Posterior cingulate gyrus (tissue), 11 donors: ENCODE data around the gene ST3GAL3.
"Not testable (repeated sequence)": the region's sequence is repeated elsewhere in the genome, so short reads cannot be mapped to it uniquely, and the experiment has no call there.

Experiments used
- DNase-seq, 10 donors: peaks; one replicate each; pipeline versions ENCODE4 v3.0.0 to v3.0.0-alpha.2; 2020 to 2021; ENCODE audit warnings: mixed read lengths in 3 of 10
- intact Hi-C: fragments of 100-400 bp; cut with DNase I; formaldehyde crosslinking; loops from one replicate; pipeline ENCODE4 v1.15.1; 2023

Gene ST3GAL3

GRCh38 chr1:43693371-43693770 lies 14.0 kb upstream of the ST3GAL3 start:
- DNase-seq, result peak in 1 of 10 donors; percentile 42
- intact Hi-C loops, result no loop called here

- no peak for DNase-seq
- intact Hi-C loops, result no loop called here
Observed at GRCh38 chr1:43699281-43699680, 8.1 kb upstream of the ST3GAL3 start.

- intact Hi-C loops, result no loop called here
- DNase-seq, result no peak
Observed at GRCh38 chr1:43703836-43704235, 3.5 kb upstream of the ST3GAL3 start.

GRCh38 chr1:43704838-43705237 lies 2.5 kb upstream of the ST3GAL3 start:
- intact Hi-C loops, result no loop called here
- peak in 8 of 10 donors; percentile 16 to 87 (median 44) for DNase-seq

- intact Hi-C loops, result no loop called here
- no peak for DNase-seq
Observed at GRCh38 chr1:43705334-43705733, 2.0 kb upstream of the ST3GAL3 start.

- DNase-seq, result no peak
- intact Hi-C loops, result no loop called here
Observed at GRCh38 chr1:43705982-43706597, 1.2 kb upstream of the ST3GAL3 start.

GRCh38 chr1:43706598-43707189 lies 642 bp upstream of the ST3GAL3 start:
- DNase-seq, result peak in 2 of 10 donors; percentile 73 to 79
- intact Hi-C loops, result loop anchor here (1.0 kb wide), 1 partner anchor 177 kb away; no protein-coding TSS in a partner anchor

- peak in 1 of 10 donors; percentile 26 for DNase-seq
- intact Hi-C loops, result no loop called here
Observed at GRCh38 chr1:43708002-43708410, 670 bp downstream of the ST3GAL3 start.

- intact Hi-C loops, result no loop called here
- DNase-seq, result no peak
Observed at GRCh38 chr1:43711049-43711448, 3.7 kb downstream of the ST3GAL3 start.

GRCh38 chr1:43711524-43712386 lies 4.4 kb downstream of the ST3GAL3 start:
- no peak for DNase-seq
- intact Hi-C loops, result no loop called here

GRCh38 chr1:43716559-43717281 lies 9.4 kb downstream of the ST3GAL3 start:
- intact Hi-C loops, result no loop called here
- no peak for DNase-seq

- DNase-seq, result no peak
- intact Hi-C loops, result no loop called here
Observed at GRCh38 chr1:43719063-43719462, 11.7 kb downstream of the ST3GAL3 start.

GRCh38 chr1:43719670-43720419 lies 12.5 kb downstream of the ST3GAL3 start:
- intact Hi-C loops, DNase-seq: not testable (repeated sequence)

GRCh38 chr1:43722810-43723209 lies 15.5 kb downstream of the ST3GAL3 start:
- no peak for DNase-seq
- intact Hi-C loops, result no loop called here

- no peak for DNase-seq
- intact Hi-C loops, result no loop called here
Observed at GRCh38 chr1:43729816-43730463, 22.6 kb downstream of the ST3GAL3 start.

- intact Hi-C loops, result no loop called here
- DNase-seq, result no peak
Observed at GRCh38 chr1:43731867-43732531, 24.7 kb downstream of the ST3GAL3 start.

GRCh38 chr1:43736819-43737218 lies 29.5 kb downstream of the ST3GAL3 start:
- DNase-seq, result no peak
- intact Hi-C loops, result no loop called here

- intact Hi-C loops, result no loop called here
Observed at GRCh38 chr1:43742026-43742425, 34.7 kb downstream of the ST3GAL3 start.

GRCh38 chr1:43743206-43743605 lies 35.9 kb downstream of the ST3GAL3 start:
- DNase-seq, result no peak
- intact Hi-C loops, result no loop called here

More at GRCh38 chr1:43742026-43742425, 34.7 kb downstream of the ST3GAL3 start:
- DNase-seq, result no peak
